Upper lobe of left lung (tissue), 4 donors: Measurements from ENCODE around the gene KMT5B.
A peak's percentile ranks its signal among the peaks of the same experiment; 100 is the strongest.

Source experiments
- CTCF ChIP-seq, 6 experiments: fragments of 450-650 bp in 4 of 6; fragments of 200-600 bp in 2 of 6; sonication (generic) in 2 of 6; IDR thresholded peaks; one replicate each; pipeline ENCODE4 v1.5.1; 2016 to 2019; ENCODE audit warnings: antibody characterized with exemption in 6 of 6
- EP300 ChIP-seq, 4 donors: sonication (generic); formaldehyde crosslinking; IDR thresholded peaks; one replicate each; pipeline ENCODE4 v1.5.1; 2017; ENCODE audit warnings: antibody characterized with exemption in 4 of 4, control low read depth in 2 of 4
- POLR2A ChIP-seq, 4 donors: fragments of 450-650 bp; IDR thresholded peaks; one replicate each; pipeline ENCODE4 v1.5.1; 2016 to 2017; ENCODE audit warnings: antibody characterized with exemption in 4 of 4, mild to moderate bottlenecking in 2 of 4
- POLR2AphosphoS5 ChIP-seq, 2 donors: sonication (generic); formaldehyde crosslinking; IDR thresholded peaks; one replicate each; pipeline ENCODE4 v1.5.1; 2017; ENCODE audit warnings: antibody characterized with exemption in 2 of 2

GRCh38 chr11:68127714-68128681, 85.1 kb downstream of the KMT5B start:
- no peak for TF ChIP-seq CTCF (IDR thresholded peaks at IDR 0.05)
- TF ChIP-seq POLR2A (IDR thresholded peaks at IDR 0.05) = peak in 1 of 4 donors; percentile 20
- TF ChIP-seq POLR2AphosphoS5 (IDR thresholded peaks at IDR 0.05) = peak in 1 of 2 donors; percentile 48
- no peak for TF ChIP-seq EP300 (IDR thresholded peaks at IDR 0.05)
